ENCODE data around the gene ARID4B. TPM values are rescaled to one million over a fixed set of nuclear protein-coding genes. Genes with fewer than 3 reads are reported as not detected.
A peak's percentile ranks its signal among the peaks of the same experiment; 100 is the strongest.

Gene ARID4B
- total RNA-seq, 4 donors from 2014 or later = 23.6 to 37.9 (median 33.0) TPM

DNA sequence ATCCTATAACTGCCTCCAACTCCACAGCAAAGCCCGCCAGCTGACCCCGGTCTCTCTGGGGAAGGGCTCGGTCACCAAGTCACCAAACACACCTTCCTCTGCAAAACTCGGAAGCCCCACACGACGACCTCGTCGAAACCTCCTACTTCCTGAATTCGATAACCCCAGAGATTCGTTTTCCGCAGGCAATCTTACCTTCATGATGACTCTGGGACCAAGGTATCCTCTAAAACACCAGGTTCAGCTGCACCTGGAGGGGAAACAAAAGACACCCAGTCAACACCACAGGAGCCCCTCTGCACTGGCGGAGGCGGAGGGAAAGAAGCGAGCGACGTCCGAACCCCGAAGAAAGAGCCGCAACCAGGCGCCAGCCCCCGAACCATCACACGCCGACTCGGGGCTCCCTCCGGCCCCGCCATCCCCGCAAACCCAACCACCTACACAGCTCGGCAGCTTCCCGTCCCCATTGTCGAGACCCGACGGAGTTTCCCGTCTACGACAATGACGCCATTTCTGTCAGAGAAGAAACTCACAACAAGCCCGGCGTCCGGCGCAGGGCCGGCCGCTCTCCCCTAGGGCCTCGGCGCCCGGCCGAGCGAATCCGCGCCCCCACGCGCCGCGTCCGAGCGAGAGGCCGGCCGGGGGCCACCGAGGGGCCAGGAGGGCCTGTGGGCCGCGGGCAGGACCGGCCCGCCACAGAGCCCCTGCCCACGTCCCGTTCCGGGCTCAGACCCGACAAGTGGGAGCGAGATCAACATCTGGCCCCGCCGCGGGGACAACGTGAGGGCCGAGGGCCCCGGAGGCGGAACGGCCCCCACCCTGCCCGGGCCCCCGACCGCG, 1.0 kb downstream of the ARID4B start:
- DNase-seq (ENCODE audit: low spot score in 2 of 2) = peak; percentile 22 to 89
- TF ChIP-seq, protein P1, sequence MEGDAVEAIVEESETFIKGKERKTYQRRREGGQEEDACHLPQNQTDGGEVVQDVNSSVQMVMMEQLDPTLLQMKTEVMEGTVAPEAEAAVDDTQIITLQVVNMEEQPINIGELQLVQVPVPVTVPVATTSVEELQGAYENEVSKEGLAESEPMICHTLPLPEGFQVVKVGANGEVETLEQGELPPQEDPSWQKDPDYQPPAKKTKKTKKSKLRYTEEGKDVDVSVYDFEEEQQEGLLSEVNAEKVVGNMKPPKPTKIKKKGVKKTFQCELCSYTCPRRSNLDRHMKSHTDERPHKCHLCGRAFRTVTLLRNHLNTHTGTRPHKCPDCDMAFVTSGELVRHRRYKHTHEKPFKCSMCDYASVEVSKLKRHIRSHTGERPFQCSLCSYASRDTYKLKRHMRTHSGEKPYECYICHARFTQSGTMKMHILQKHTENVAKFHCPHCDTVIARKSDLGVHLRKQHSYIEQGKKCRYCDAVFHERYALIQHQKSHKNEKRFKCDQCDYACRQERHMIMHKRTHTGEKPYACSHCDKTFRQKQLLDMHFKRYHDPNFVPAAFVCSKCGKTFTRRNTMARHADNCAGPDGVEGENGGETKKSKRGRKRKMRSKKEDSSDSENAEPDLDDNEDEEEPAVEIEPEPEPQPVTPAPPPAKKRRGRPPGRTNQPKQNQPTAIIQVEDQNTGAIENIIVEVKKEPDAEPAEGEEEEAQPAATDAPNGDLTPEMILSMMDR (IDR thresholded peaks at IDR 0.05) = no peak
- no peak for TF ChIP-seq POLR2A (IDR thresholded peaks at IDR 0.05)
- WGBS, 2 donors = 0 to 1% methylated on average over 57 to 59 of the region's 78 CpGs
- intact Hi-C loops (cut with DNase I; ENCODE audit: low total_unique reads) = no loop called here
- H3K4me3 ChIP-seq (ENCODE audit: low read depth, poor library complexity, severe bottlenecking) = peak overlapping the region; percentile 85

DNA sequence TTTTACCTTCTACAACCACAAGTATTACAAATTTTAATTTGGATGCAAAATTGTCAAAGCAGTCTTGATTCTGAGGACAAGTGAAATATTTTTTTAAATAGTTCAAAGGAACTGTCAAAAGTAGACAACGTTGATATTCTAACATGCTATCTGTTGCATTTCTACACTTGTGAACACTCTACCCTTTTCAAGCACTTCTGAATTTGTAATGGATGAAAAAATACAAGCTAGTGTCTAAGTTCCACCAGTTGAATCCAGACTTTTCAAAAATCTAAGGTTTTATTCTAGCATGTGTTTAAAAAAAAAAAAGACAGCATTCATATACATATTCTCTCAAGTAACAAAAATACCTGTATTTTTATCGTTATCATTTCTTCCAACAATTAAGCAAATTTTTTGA, 2.1 kb downstream of the ARID4B start:
- TF ChIP-seq POLR2A (IDR thresholded peaks at IDR 0.05) = no peak
- TF ChIP-seq, protein P1 (IDR thresholded peaks at IDR 0.05) = no peak
- intact Hi-C loops (cut with DNase I; ENCODE audit: low total_unique reads) = no loop called here
- DNase-seq (ENCODE audit: low spot score in 2 of 2) = no peak
- 22 to 31% methylated on average over 2 of the region's 2 CpGs for WGBS, 2 donors
- H3K4me3 ChIP-seq (ENCODE audit: low read depth, poor library complexity, severe bottlenecking) = no peak overlapping the region

DNA sequence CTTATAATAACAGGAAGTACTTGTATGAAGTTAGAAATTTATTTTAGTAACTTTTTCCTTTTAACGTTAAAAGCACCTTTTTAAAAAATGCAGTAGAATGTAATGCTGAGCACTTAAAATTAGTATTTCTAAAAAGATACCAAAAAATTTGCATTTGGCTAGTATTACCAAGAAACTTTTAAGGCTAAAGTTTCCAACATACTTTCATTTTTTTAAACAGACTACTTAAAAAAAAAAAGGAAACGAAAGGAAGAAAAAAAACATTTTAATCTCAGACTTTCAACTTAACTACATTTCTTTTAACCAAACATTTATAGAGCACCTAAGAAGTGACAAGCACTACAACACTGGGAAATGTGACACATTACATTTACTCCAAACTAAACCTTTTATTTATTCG, 2.8 kb downstream of the ARID4B start:
- no peak for DNase-seq (ENCODE audit: low spot score in 2 of 2)
- TF ChIP-seq, protein P1 (IDR thresholded peaks at IDR 0.05) = no peak
- no peak for TF ChIP-seq POLR2A (IDR thresholded peaks at IDR 0.05)
- intact Hi-C loops (cut with DNase I; ENCODE audit: low total_unique reads) = no loop called here
- no peak overlapping the region for H3K4me3 ChIP-seq (ENCODE audit: low read depth, poor library complexity, severe bottlenecking)
- 25% methylated on average over 3 of the region's 3 CpGs for WGBS, 2 donors

DNA sequence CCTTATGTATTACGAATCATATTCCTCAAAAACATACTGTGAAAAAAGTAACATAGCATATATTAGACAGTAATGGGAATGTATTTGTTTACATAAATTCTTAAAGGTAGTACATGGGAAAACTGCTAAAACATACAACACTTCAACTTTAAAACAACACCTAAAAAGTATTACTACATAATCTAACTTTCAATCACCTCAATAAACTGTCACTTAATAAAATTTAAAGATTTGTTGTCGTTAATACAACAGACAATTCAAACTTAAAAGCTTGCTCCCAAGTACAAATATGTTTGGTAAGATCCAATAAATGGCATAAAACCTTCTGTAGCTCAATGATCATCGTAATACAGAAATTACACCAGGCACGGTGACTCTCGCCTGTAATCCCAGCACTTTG, 3.7 kb downstream of the ARID4B start:
- intact Hi-C loops (cut with DNase I; ENCODE audit: low total_unique reads) = no loop called here
- no peak for DNase-seq (ENCODE audit: low spot score in 2 of 2)
- no peak overlapping the region for H3K4me3 ChIP-seq (ENCODE audit: low read depth, poor library complexity, severe bottlenecking)
- TF ChIP-seq, protein P1 (IDR thresholded peaks at IDR 0.05) = no peak
- no peak for TF ChIP-seq POLR2A (IDR thresholded peaks at IDR 0.05)
- 92 to 94% methylated on average over 5 of the region's 5 CpGs for WGBS, 2 donors

DNA sequence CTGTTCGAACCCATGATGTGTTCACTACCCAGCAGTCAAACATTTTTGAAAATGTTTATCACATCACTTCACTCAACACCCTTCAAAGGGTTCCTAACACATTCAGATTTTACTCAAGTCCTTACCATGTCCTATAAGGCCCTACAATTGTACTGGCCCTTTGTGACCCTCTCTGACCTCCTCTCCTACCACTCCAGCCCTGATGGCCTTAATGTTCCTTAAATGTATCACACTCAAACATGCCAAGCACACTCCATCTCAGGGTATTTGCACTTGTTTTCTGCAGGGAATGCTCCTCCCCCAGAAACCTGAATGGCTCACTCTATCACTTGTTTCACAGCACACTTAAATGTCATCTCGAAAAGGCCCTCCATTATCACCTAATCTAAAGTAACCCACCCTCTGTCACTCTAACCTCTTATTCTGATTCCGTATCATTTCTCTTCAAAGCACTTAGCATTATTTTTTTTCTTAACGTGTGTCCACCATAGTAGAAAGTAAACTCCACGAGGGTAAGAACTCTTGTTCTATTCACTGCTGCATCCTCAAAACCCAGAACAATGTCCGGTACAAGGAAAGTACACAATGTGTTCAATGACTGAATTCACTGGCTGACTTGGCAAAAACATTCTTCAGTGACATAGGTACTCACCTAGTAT, 7.3 kb downstream of the ARID4B start:
- DNase-seq (ENCODE audit: low spot score in 2 of 2) = no peak
- TF ChIP-seq, protein P1 (IDR thresholded peaks at IDR 0.05) = no peak
- TF ChIP-seq POLR2A (IDR thresholded peaks at IDR 0.05) = no peak
- intact Hi-C loops (cut with DNase I; ENCODE audit: low total_unique reads) = no loop called here
- H3K4me3 ChIP-seq (ENCODE audit: low read depth, poor library complexity, severe bottlenecking) = no peak overlapping the region
- WGBS, 2 donors = 85 to 88% methylated on average over 6 of the region's 6 CpGs

All from lower leg skin (tissue), 4 donors.